HG03060 (cell line): ENCODE measurements around the gene TYRP1.

Source experiments
- ATAC-seq: cut with Tn5 transposase; IDR thresholded peaks from one replicate; pipeline ENCODE4 v1.9.1; 2021; ENCODE audit warnings: low read depth, moderate number of reproducible peaks; ENCODE audit not compliant: unreplicated experiment

Gene TYRP1

GRCh38 chr9:12730198-12730597 is 37.0 kb downstream of the TYRP1 start:
- no peak for ATAC-seq

DNA sequence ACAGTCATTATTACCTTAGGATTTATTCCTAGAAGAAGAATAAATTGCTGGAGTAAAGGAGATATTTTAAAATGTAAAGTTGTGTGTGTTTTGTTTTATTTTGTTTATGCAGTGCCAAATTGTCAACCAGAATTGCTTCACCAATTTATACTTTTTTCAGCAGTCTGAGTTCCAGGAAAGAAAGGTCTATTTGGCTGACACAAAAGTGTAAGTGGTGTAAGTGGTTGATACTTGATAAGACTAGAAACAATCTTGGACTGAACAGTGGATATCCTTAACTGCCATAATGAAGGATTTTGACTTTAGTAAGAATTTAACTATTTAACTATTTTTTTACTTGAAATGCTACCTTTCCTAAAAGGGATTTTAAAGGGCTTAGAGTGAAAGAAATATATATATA is 37.7 kb downstream of the TYRP1 start:
- ATAC-seq: no peak

DNA sequence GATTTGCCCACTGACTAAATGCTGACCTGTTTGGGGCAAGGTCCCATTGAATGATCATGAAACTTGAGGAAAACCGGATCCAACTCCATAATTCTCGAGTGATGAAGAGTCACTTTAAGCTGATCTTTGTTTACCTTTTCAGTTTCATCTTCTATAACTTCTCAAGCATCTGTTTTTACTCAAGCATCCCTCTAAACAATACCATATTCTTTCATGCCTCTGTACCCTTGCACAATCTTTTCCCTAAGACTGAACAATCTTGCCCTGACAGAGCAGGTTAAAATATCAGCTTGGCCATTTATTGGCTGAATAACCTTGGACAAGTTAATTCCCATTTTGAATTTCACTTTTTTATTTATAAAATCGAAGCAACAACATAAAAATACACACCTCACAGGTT is 39.8 kb downstream of the TYRP1 start:
- ATAC-seq: no peak

GRCh38 chr9:12735665-12736064 is 42.5 kb downstream of the TYRP1 start:
- no peak for ATAC-seq

GRCh38 chr9:12737871-12738270 is 44.7 kb downstream of the TYRP1 start:
- ATAC-seq: no peak

DNA sequence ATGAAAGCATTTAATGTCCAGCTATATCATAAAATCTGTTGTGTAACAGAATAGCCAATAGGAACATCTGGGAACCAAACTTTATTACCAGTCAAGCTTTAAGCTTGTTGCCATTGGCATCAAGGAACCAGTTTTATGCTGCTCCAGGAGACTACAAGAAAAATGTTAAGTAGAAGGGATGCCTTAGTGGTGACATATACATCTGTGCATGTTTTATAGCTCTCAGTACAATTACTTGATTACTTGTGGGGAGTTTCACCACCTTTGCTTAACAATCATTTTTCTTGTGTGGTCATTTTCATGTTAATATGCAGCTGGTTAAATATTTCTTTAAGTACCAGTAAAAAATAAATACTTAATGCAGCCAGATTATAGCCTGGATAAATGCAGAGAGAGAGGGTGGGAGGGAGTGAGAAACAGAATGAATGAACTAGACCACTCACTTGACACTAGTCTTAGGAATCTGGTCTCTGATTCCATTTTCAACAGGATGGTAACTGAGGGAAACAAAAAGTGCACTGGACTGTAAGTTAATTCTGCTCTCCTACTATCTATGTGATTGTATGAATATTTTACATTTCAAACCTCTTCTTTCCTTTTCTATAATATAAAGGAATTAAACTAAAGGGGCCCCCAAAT is 45.9 kb downstream of the TYRP1 start:
- no peak for ATAC-seq

- ATAC-seq: no peak
These were observed 47.7 kb downstream of the TYRP1 start for GRCh38 chr9:12740845-12741244.

- ATAC-seq: no peak
These were observed 54.8 kb downstream of the TYRP1 start for GRCh38 chr9:12748016-12748415.

GRCh38 chr9:12748954-12749353 is 55.8 kb downstream of the TYRP1 start:
- ATAC-seq: no peak

DNA sequence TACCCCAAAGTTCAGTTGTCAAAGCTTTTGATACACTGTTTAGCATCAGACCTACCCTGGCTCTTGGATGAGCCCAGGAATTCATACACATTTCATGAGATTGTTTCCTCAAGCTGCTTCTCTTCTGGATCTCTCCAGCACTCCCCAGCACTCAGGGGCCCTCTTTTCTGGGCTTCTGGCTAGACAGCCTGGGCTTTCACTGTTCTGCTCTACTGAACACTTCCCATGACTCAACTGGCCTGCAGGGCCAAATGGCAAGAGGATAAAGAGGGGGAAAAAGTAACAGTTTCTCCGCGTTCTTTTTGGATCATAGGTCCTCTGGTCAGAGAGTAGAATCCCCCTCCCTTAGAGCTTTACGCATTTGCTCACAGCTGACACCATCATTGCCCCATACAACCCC is 60.7 kb downstream of the TYRP1 start:
- ATAC-seq: no peak

- no peak for ATAC-seq
These were observed 66.6 kb downstream of the TYRP1 start for GRCh38 chr9:12759761-12760160.
